ENCODE results near the gene PVR.
"Not testable (repeated sequence)": the region's sequence is repeated elsewhere in the genome, so short reads cannot be mapped to it uniquely, and the experiment has no call there.

Gene PVR

DNA sequence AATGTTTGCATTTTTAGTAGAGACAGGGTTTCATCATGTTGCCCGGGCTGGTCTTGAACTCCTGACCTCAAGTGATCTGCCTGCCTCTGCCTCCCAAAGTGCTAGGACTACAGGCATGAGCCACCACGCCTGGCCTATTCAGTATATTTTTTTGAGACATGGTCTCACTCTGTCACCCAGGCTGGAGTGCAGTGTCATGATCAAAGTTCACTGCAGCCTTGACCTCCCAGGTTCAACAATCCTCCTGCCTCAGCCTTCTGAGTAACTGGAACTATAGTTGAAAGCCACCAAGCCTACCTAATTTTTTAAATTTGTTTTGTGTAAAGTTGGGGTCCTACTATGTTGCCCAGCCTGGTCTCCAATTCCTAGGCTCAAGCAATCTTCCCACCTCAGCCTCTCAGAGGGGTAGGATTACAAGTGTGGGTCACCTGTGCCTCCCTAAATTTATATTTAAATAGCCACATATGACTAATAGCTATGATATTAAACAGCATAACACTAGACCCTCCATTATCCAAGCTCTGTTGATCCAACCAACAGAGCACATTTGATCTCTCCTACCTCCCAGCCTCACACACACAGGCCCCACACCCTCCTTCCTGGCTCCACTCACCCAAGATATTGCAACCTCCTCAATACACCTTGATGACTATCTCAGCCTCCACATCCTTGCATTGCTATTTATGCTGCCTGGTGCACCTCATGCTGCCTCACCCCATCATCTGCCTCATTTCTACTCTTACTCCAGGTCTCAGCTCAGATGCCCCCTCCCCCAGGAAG, 25.5 kb downstream of the PVR start:
- H3K4me3 Mint-ChIP-seq, result no peak overlapping the region
- H3K36me3 Mint-ChIP-seq, result no peaks in the 10 kb centered on the region
- no peaks in the 10 kb centered on the region for H3K9me3 Mint-ChIP-seq (ENCODE audit: low read depth)
- no peaks in the 10 kb centered on the region for H3K4me1 Mint-ChIP-seq (ENCODE audit: low read depth)
- H3K27ac Mint-ChIP-seq, result no peak overlapping the region
- H3K27me3 Mint-ChIP-seq, result no peaks in the 10 kb centered on the region

- H3K27me3 Mint-ChIP-seq; H3K9me3 Mint-ChIP-seq (ENCODE audit: low read depth); H3K36me3 Mint-ChIP-seq: not testable (repeated sequence)
Measured at GRCh38 chr19:44670027-44670426, 26.3 kb downstream of the PVR start.

GRCh38 chr19:44671400-44671799, 27.7 kb downstream of the PVR start, which contains the start of gene CEACAM19:
TSS of gene CEACAM19 (plus strand) at chr19:44671482. CDS start at chr19:44671932, 450 bp downstream.
- H3K27ac Mint-ChIP-seq, result no peak within 1 kb of the TSS
- no peaks in the 10 kb centered on the region for H3K9me3 Mint-ChIP-seq (ENCODE audit: low read depth)
- no peaks in the 10 kb centered on the region for H3K4me1 Mint-ChIP-seq (ENCODE audit: low read depth)
- no peak within 1 kb of the TSS for H3K4me3 Mint-ChIP-seq
- no peaks in the 10 kb centered on the region for H3K27me3 Mint-ChIP-seq
- no peaks in the 10 kb centered on the region for H3K36me3 Mint-ChIP-seq

More at GRCh38 chr19:44670027-44670426, 26.3 kb downstream of the PVR start:
- not testable (repeated sequence) for H3K27ac Mint-ChIP-seq; H3K4me3 Mint-ChIP-seq; H3K4me1 Mint-ChIP-seq (ENCODE audit: low read depth)

- H3K36me3 Mint-ChIP-seq, result no peaks in the 10 kb centered on the region
- no peaks in the 10 kb centered on the region for H3K27me3 Mint-ChIP-seq
- H3K9me3 Mint-ChIP-seq (ENCODE audit: low read depth), result no peaks in the 10 kb centered on the region
- no peak overlapping the region for H3K27ac Mint-ChIP-seq
- H3K4me3 Mint-ChIP-seq, result no peak overlapping the region
- no peaks in the 10 kb centered on the region for H3K4me1 Mint-ChIP-seq (ENCODE audit: low read depth)
Measured at GRCh38 chr19:44672226-44672625, 28.5 kb downstream of the PVR start.

DNA sequence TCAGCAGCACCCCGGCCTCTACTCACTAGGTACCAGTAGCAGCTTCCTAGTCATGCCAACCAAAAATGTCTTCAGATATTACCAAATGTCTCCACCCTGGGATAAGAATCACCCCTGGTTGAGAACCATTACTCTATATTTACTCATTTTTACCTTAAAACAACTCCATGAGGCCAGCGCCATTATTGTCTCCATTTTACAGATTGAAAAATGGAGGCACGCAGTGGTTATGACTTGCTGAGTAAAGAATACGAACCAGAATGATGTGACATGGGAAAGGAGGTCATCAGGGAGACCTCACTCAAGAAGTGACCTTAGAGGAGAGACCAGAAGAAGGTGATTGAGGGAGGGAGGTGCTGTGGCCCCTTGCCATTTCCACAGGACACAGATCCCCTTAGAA, 29.8 kb downstream of the PVR start:
- no peaks in the 10 kb centered on the region for H3K27me3 Mint-ChIP-seq
- H3K4me1 Mint-ChIP-seq (ENCODE audit: low read depth), result no peaks in the 10 kb centered on the region
- no peak overlapping the region for H3K4me3 Mint-ChIP-seq
- no peak overlapping the region for H3K27ac Mint-ChIP-seq
- H3K9me3 Mint-ChIP-seq (ENCODE audit: low read depth), result no peaks in the 10 kb centered on the region
- H3K36me3 Mint-ChIP-seq, result no peaks in the 10 kb centered on the region

DNA sequence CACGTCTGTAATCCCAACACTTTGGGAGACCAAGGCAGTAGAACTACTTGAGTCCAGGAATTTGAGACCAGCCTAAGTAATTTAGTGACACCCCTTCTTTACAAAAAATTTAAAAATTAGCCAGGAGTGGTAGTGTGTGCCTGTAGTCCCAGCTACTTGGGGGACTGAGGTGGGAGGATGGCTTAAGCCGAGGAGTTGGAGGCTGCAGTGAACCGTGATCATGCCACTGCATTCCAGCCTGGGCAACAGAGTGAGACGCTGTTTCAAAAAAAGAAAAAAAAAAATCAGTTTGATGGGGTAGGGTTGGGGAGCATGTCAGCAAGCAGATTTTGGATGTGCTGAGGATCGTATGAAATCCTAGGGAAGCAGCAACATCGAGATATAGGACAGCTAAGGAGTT, 31.8 kb downstream of the PVR start:
- Mint-ChIP-seq H3K4me1 (ENCODE audit: low read depth) (no peaks in the 10 kb centered on the region), H3K27ac (no peak overlapping the region), H3K27me3 (no peaks in the 10 kb centered on the region), H3K36me3 (no peaks in the 10 kb centered on the region), H3K4me3 (no peak overlapping the region), H3K9me3 (ENCODE audit: low read depth) (no peaks in the 10 kb centered on the region)

- no peaks in the 10 kb centered on the region for H3K36me3 Mint-ChIP-seq
- H3K9me3 Mint-ChIP-seq (ENCODE audit: low read depth), result no peaks in the 10 kb centered on the region
- H3K27ac Mint-ChIP-seq, result no peak overlapping the region
- no peaks in the 10 kb centered on the region for H3K27me3 Mint-ChIP-seq
- no peaks in the 10 kb centered on the region for H3K4me1 Mint-ChIP-seq (ENCODE audit: low read depth)
- no peak overlapping the region for H3K4me3 Mint-ChIP-seq
Measured at GRCh38 chr19:44677019-44677811, 33.5 kb downstream of the PVR start.

- H3K9me3 Mint-ChIP-seq (ENCODE audit: low read depth), result no peaks in the 10 kb centered on the region
- no peak overlapping the region for H3K27ac Mint-ChIP-seq
- H3K36me3 Mint-ChIP-seq, result no peaks in the 10 kb centered on the region
- H3K4me3 Mint-ChIP-seq, result no peak overlapping the region
- H3K4me1 Mint-ChIP-seq (ENCODE audit: low read depth), result peaks cover 9% of the 10 kb centered on the region
- H3K27me3 Mint-ChIP-seq, result no peaks in the 10 kb centered on the region
Measured at GRCh38 chr19:44680536-44680935, 36.8 kb downstream of the PVR start.

DNA sequence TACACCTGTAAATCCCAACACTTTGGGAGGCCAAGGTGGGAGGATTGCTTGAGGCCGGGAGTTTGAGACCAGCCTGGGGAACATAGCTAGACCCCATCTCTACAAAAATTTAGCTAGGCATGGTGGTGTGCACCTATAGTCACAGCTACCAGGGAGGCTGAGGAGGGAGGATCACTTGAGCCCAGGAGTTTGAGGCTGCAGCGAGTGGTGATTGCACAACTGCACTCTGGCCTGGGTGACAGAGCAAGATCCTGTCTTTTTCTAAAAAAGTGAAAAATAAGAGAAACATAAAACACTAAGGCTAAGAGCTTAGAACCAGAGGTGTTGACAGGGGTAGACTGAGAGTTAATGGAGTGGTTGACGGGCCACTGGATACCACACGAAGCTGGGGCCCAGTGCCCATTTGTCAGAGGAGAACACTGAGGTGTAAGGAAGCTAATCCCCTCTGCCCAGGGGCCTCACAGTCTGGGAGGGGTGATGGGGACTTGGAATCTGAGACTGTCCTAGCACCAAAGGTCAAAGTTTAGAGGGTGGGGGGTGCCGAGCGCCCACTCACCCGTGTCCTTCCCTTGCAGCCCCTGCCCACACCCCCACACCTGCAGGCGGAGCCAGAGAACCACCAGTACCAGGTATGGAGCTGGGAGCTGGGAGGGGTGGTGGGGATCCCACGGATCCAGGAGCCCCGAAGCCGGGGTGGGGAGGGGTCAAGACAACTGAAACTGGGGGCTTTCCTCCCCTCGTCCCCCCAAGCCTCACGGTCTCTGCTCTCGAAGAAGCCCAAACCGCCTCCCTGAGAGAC, 38.5 kb downstream of the PVR start:
- Mint-ChIP-seq H3K4me3 (no peak overlapping the region), H3K27ac (no peak overlapping the region), H3K4me1 (ENCODE audit: low read depth) (peaks cover 9% of the 10 kb centered on the region)

DNA sequence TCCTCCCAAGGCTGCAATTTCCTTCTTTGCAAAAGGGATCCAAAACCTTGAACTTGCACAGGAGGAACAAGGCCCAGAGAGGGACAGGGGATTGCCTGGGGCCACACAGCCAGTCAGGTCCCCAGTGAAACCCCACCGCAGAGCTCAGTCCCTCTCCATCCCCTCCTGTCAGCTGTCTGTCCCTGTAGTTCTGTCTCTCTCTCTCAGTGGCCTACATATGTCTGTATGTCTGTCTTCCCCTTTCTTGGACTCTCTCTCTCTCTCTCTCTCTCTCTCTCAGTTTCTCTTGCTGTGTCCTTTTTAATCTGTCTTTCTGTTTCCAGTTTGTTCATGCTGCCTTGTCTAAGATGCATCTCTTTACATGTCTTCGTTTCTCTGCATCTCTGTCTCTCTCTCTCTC, 39.1 kb downstream of the PVR start:
- peaks cover 1% of the 10 kb centered on the region for H3K27me3 Mint-ChIP-seq
- H3K27ac Mint-ChIP-seq, result no peak overlapping the region

More for the DNA sequence above, 38.5 kb downstream of the PVR start:
- Mint-ChIP-seq H3K9me3 (ENCODE audit: low read depth) (no peaks in the 10 kb centered on the region), H3K36me3 (no peaks in the 10 kb centered on the region), H3K27me3 (no peaks in the 10 kb centered on the region)

DNA sequence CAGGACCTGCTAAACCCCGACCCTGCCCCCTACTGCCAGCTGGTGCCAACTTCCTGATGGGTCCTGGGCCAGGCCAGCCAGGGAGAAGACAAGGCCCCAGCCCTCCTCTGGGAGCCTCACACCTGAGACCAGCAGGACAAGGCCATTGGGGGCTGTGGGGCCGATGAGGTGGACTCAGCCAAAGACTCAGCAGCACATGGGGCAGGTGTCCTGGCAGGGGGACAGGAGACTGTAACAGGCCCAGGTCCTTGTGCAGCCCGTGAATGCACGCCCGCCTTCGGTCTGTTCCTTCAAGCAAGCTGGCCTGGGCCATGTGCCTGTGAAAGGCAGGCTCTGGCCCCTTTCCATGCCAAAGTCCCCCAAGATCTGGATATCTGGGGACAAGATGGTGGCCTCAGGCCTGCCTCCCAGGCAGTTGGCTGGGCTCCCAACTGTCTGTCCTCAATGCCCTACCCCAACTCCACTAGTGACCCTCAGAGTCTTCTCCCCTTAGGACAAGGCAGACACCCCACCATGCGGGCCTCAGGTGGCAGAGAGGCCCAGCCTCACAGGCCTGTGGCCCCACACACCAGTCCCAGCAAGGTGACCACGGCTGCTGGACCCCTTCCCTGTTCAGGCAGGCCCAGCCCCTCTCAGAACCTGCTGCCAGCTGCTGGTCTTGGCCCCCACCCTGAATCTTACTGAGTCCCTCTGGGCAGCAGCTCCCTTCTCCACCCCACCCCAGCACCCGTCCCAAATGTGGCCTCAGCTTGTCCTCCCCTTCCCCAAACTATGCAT, 39.9 kb downstream of the PVR start:
- Mint-ChIP-seq H3K4me3 (no peak overlapping the region), H3K27ac (no peak overlapping the region), H3K36me3 (no peaks in the 10 kb centered on the region), H3K27me3 (peaks cover 3% of the 10 kb centered on the region), H3K4me1 (ENCODE audit: low read depth) (peaks cover 9% of the 10 kb centered on the region), H3K9me3 (ENCODE audit: low read depth) (no peaks in the 10 kb centered on the region)

More for the DNA sequence above, 39.1 kb downstream of the PVR start:
- Mint-ChIP-seq H3K36me3 (no peaks in the 10 kb centered on the region), H3K9me3 (ENCODE audit: low read depth) (no peaks in the 10 kb centered on the region), H3K4me3 (no peak overlapping the region), H3K4me1 (ENCODE audit: low read depth) (peaks cover 9% of the 10 kb centered on the region)

DNA sequence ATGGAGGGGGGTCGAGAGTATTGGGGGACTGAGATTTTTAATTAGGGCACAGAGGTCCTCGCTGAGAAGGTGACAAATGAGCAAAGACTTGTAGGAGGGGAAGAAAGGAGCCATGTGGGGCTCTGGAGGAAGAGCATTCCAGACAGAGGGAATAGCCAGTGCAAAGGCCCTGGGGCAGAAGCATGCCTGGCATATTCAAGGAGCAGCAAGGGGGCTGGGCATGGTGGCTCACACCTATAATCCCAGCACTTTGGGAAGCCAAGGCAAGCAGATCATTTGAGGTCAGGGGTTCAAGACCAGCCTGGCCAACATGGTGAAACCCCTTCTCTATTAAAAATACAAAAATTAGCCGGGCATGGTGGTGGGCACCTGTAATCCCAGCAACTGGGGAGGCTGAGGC, 40.7 kb downstream of the PVR start:
- not testable (repeated sequence) for H3K36me3 Mint-ChIP-seq; H3K27me3 Mint-ChIP-seq; H3K27ac Mint-ChIP-seq; H3K9me3 Mint-ChIP-seq (ENCODE audit: low read depth)
- Mint-ChIP-seq H3K4me1 (ENCODE audit: low read depth) (peaks cover 13% of the 10 kb centered on the region), H3K4me3 (peak overlapping the region; percentile 23)

GRCh38 chr19:44684892-44685863, 41.5 kb downstream of the PVR start:
- peaks cover 21% of the 10 kb centered on the region for H3K4me1 Mint-ChIP-seq (ENCODE audit: low read depth)
- peaks cover 3% of the 10 kb centered on the region for H3K27me3 Mint-ChIP-seq
- H3K4me3 Mint-ChIP-seq, result peak overlapping the region; percentile 30
- no peaks in the 10 kb centered on the region for H3K36me3 Mint-ChIP-seq
- H3K9me3 Mint-ChIP-seq (ENCODE audit: low read depth), result no peaks in the 10 kb centered on the region
- no peak overlapping the region for H3K27ac Mint-ChIP-seq
